K562 (cell line): ENCODE results near the gene PPL.

ENCODE experiments used
- BCOR ChIP-seq: fragments of 450-650 bp; IDR thresholded peaks from 2 replicates; pipeline ENCODE4 v1.6.1; 2016
- CREB1 ChIP-seq, 2 experiments: sonication (generic) in 1 of 2; formaldehyde crosslinking in 1 of 2; IDR thresholded peaks; 2 replicates each; pipeline versions ENCODE4 v1.6.1 to v1.8.0; 2012 to 2022; ENCODE audit warnings: inconsistent platforms in 1 of 2, mild to moderate bottlenecking in 1 of 2, missing genetic modification reagents in 1 of 2, moderate library complexity in 1 of 2
- CREM ChIP-seq: IDR thresholded peaks from 2 replicates; pipeline ENCODE4 v1.6.1; 2014; ENCODE audit warnings: antibody characterized with exemption, low read depth
- FOXO4 ChIP-seq: fragments of 450-650 bp; formaldehyde crosslinking; IDR thresholded peaks from 2 replicates; pipeline ENCODE4 v1.4.0; 2020; ENCODE audit warnings: mild to moderate bottlenecking, moderate library complexity
- JUND ChIP-seq, 2 experiments: IDR thresholded peaks; 2 replicates in 1 of 2; 3 replicates in 1 of 2; pipeline ENCODE4 v1.6.1; 2011; ENCODE audit warnings: borderline replicate concordance in 2 of 2, low read depth in 2 of 2, low read length in 2 of 2, improper control_type of control experiment in 1 of 2, missing biosample characterization in 1 of 2, missing genetic modification characterization in 1 of 2, missing genetic modification reagents in 1 of 2
- MXI1 ChIP-seq: IDR thresholded peaks from 2 replicates; pipeline ENCODE4 v1.6.1; 2011; ENCODE audit warnings: low read depth, mild to moderate bottlenecking, improper control_type of control experiment, low read length
- NFIC ChIP-seq: fragments of 450-650 bp; IDR thresholded peaks from 2 replicates; pipeline ENCODE4 v1.6.1; 2017; ENCODE audit warnings: mild to moderate bottlenecking, inconsistent platforms
- STAT5B ChIP-seq: fragments of 250-450 bp; sonication (Bioruptor Pico); IDR thresholded peaks from 2 replicates; pipeline ENCODE4 v1.8.0; 2021; ENCODE audit warnings: mild to moderate bottlenecking, inconsistent platforms
- TF ChIP-seq, protein P1 (sequence below), 3 experiments: IDR thresholded peaks in 2 of 3; conservative IDR thresholded peaks in 1 of 3; 2 replicates each; pipeline ENCODE4 v1.5.1; 2011 to 2012; ENCODE audit warnings: low read length in 3 of 3, mild to moderate bottlenecking in 3 of 3, control low read depth in 2 of 3, improper control_type of control experiment in 1 of 3, inconsistent platforms in 1 of 3, low read depth in 1 of 3, mixed read lengths in 1 of 3, moderate library complexity in 1 of 3; ENCODE audit not compliant: insufficient read depth in 2 of 3

GRCh38 chr16:4869147-4869805 lies 67.7 kb downstream of the PPL start:
- TF ChIP-seq FOXO4 (CRISPR knock-in tag) (no peak), CREB1 (IDR thresholded peaks at IDR 0.05) (no peak), CREB1 (CRISPR knock-in tag; IDR thresholded peaks at IDR 0.05) (no peak), STAT5B (CRISPR knock-in tag) (no peak), MXI1 (no peak), NFIC (no peak), CREM (no peak), BCOR (no peak), JUND (IDR thresholded peaks at IDR 0.05; ENCODE audit: borderline replicate concordance, low read depth, low read length) (no peak), JUND (tag; IDR thresholded peaks at IDR 0.05; ENCODE audit: borderline replicate concordance, low read depth, low read length) (no peak)
- TF ChIP-seq, protein P1, sequence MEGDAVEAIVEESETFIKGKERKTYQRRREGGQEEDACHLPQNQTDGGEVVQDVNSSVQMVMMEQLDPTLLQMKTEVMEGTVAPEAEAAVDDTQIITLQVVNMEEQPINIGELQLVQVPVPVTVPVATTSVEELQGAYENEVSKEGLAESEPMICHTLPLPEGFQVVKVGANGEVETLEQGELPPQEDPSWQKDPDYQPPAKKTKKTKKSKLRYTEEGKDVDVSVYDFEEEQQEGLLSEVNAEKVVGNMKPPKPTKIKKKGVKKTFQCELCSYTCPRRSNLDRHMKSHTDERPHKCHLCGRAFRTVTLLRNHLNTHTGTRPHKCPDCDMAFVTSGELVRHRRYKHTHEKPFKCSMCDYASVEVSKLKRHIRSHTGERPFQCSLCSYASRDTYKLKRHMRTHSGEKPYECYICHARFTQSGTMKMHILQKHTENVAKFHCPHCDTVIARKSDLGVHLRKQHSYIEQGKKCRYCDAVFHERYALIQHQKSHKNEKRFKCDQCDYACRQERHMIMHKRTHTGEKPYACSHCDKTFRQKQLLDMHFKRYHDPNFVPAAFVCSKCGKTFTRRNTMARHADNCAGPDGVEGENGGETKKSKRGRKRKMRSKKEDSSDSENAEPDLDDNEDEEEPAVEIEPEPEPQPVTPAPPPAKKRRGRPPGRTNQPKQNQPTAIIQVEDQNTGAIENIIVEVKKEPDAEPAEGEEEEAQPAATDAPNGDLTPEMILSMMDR (IDR thresholded peaks at IDR 0.05 in 2 of 3, conservative IDR thresholded peaks at IDR 0.05 in 1 of 3; ENCODE audit: insufficient read depth in 2 of 3, low read depth in 1 of 3, low read length in 3 of 3): no peak
